C4-2B (cell line): ENCODE data around the gene ACCS.

Source experiments
- H3K27ac ChIP-seq: fragments of 450-650 bp; 2 replicates; pipeline ENCODE4 v1.5.1; 2017
- CTCF ChIP-seq: fragments of 450-650 bp; conservative IDR thresholded peaks from 2 replicates; pipeline ENCODE4 v1.5.1; 2017; ENCODE audit warnings: mild to moderate bottlenecking
- ZFX ChIP-seq: fragments of 450-650 bp; IDR thresholded peaks from 2 replicates; pipeline ENCODE4 v1.6.1; 2017

The ACCS gene

DNA sequence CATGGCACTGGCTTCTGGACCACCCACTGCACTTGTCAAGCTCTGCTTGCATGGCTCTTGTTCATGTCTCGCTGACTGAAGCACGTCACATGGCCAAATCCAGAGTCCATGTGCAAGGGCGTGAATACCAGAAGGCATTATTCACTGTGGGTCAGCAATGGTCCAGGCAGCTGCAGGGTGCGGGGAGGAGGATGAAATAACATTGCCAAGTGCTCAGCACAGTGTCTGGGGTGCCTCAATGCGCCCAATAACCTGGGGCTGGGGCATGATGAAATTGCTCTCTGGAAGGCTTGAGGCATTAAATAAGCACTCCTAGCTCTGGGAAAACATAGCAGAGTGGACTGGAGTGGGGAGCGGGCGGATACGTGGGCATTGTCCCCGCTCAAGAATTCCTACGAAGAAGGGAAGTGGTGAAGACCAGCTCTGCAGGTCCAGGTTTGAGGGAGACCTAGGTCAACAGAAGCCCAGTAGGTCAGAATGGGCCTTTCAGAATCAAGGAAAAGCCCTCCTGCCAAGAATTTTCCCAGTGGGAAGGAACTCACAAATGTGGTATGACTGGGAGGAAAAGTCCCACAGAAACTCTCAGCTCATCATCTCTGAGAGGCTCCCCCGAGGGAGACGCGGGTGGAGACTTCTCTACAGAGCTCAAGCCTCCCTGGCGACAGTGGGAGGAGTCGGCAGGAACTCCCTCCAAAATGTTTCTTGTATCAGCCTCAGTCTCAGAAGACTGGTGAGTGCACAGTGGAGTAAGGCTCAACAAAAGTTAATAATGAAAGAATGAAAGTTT, 33.6 kb upstream of the ACCS start:
- TF ChIP-seq ZFX: no peak
- no peak for TF ChIP-seq CTCF

GRCh38 chr11:44033411-44033850, 32.6 kb upstream of the ACCS start:
- H3K27ac ChIP-seq: no peak overlapping the region
- TF ChIP-seq ZFX (no peak), CTCF (no peak)

More for the DNA sequence above, 33.6 kb upstream of the ACCS start:
- H3K27ac ChIP-seq: no peak overlapping the region

DNA sequence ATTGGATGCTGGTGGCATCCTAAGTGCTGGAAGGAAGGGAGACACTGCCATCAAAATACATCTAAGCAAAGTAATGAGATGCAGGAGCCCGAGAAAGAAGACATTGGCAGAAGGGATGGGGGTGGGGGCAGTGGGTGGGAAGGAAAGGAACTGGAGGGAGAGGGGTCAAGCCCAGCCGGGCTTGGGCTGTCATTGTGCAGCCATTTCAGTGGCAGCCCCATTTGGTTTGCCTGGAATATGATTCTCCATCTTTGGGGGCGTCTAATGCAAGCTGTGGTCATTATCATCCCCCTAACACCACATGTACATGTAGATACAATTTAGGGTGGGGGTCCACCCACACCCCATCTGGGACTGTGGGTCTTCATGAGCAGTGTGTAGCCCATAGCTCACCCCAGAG, 32.2 kb upstream of the ACCS start:
- TF ChIP-seq ZFX (no peak), CTCF (no peak)
- H3K27ac ChIP-seq: no peak overlapping the region

GRCh38 chr11:44034639-44035038, 31.4 kb upstream of the ACCS start:
- no peak overlapping the region for H3K27ac ChIP-seq
- TF ChIP-seq ZFX (no peak), CTCF (no peak)

GRCh38 chr11:44036811-44037657, 29.0 kb upstream of the ACCS start:
- H3K27ac ChIP-seq: no peak overlapping the region
- TF ChIP-seq CTCF (peak; percentile 80), ZFX (no peak)

GRCh38 chr11:44037658-44037998, 28.4 kb upstream of the ACCS start:
- H3K27ac ChIP-seq: no peak overlapping the region
- TF ChIP-seq ZFX (no peak), CTCF (peak; percentile 56)

DNA sequence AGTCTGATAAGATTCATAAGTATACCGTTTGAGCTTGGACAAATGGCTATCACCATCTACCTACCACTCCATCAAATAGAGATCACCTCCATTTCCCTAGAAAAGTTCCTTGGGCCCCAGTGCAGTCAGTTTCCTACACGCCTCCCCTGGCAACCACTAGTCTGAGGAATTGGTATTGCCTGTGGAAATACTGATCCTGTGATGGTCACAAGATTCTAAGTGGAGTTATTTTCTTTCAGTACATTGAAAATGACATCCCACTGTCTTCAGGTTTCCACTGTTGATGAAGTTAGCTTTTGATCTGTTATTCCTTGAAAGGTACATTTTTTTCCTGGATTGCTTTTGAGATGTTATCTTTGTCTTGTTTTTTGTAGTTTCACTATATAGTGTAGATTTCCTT, 22.9 kb upstream of the ACCS start:
- H3K27ac ChIP-seq: no peak overlapping the region
- TF ChIP-seq CTCF (no peak), ZFX (no peak)
